IPS-18a (cell line): Measurements from ENCODE around the gene RGCC.
A peak's percentile ranks its signal among the peaks of the same experiment; 100 is the strongest.

ENCODE experiments used
- H3K27ac ChIP-seq: one replicate; pipeline ENCODE4 v1.5.1; 2013; ENCODE audit warnings: low read length
- H3K27me3 ChIP-seq: one replicate; pipeline ENCODE4 v1.6.1; 2013; ENCODE audit warnings: mild to moderate bottlenecking, low read length; ENCODE audit not compliant: control insufficient read depth, insufficient read depth
- H3K36me3 ChIP-seq: one replicate; pipeline ENCODE4 v1.6.1; 2013; ENCODE audit warnings: low read depth, low read length; ENCODE audit not compliant: control insufficient read depth
- H3K4me1 ChIP-seq: one replicate; pipeline ENCODE4 v1.6.1; 2013; ENCODE audit warnings: low read depth, low read length; ENCODE audit not compliant: control insufficient read depth
- H3K4me3 ChIP-seq: one replicate; pipeline ENCODE4 v1.5.1; 2013; ENCODE audit warnings: low read length
- H3K9ac ChIP-seq: one replicate; pipeline ENCODE4 v1.6.1; 2013; ENCODE audit warnings: mild to moderate bottlenecking, low read length, moderate library complexity
- H3K9me3 ChIP-seq: one replicate; pipeline ENCODE4 v1.6.1; 2013; ENCODE audit warnings: low read depth, low read length; ENCODE audit not compliant: control insufficient read depth

Gene RGCC, protein sequence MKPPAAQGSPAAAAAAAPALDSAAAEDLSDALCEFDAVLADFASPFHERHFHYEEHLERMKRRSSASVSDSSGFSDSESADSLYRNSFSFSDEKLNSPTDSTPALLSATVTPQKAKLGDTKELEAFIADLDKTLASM

DNA sequence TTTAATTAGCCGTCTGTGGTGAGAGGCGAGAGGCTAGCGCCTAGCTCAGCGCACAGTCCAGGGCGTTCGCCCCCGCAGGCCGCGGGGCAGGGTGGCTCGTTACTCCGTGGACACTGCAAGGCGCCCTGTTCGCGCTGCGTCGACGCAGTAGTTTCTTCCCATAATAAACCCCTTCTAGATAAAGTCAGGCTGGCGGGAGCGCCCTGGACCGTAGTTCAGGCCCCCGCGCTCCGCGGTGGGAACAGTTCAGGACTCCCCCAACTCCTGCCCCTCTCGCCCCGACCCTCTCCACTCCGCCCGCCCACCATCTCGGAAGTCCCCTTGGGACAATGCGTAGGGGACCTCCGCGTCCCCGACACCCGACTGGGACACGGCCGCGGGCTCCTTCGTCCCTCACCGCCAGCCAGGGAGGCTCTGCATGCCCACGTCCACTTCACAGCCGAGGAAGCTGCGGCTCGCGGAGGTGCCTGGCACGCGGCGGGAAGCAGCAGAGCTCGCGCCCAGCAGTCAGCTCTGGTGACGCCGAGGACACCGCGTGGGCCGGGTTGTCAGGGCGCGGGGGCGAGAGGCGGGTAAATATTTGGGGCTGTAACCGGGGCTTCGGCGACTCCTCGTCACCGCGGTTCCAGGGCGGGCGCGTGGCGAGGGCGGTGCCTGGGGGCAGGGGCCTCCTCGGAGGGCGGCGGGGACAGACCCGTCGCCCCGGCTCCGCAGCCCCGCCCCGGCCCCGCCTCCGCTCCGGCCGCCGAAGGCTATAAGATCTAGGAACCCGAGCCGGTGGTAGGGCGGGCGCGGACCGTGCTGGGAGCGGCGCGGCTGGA lies at the start of gene RGCC:
Gene RGCC (plus strand): TSS at position 783 of the 821 bp plus-strand sequence. CDS start 158 bp downstream, outside the sequence.
- Histone ChIP-seq H3K27ac (no peak within 1 kb of the TSS), H3K9me3 (no peaks in the 10 kb centered on the region), H3K9ac (no peak within 1 kb of the TSS), H3K4me1 (no peaks in the 10 kb centered on the region), H3K36me3 (no peaks in the 10 kb centered on the region), H3K4me3 (peak within 1 kb of the TSS; percentile 54), H3K27me3 (peaks cover 74% of the 10 kb centered on the region)

DNA sequence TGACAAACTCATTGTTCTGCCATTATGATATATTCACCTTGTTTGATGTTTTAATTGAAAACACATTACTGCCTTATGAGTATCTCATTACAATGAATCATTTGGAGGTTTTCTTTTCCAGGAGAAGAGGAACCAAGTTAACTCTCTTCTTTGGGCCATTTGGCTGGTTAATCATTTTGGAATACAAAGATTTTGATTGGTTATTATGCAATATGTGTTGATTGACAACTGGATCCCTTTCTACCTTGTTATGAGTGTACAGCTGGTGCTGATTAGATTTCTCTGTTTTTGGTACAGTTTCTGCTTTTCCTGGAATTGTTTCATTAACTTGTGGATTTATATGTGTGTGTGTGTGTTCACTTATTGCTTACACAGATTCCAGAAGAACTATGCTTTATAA lies 49.2 kb upstream of the RGCC start:
- no peaks in the 10 kb centered on the region for H3K36me3 ChIP-seq
- no peak overlapping the region for H3K27ac ChIP-seq
- H3K4me1 ChIP-seq, result peaks cover 3% of the 10 kb centered on the region
- H3K9ac ChIP-seq, result no peak overlapping the region
- H3K27me3 ChIP-seq, result no peaks in the 10 kb centered on the region
- H3K4me3 ChIP-seq, result no peak overlapping the region
- H3K9me3 ChIP-seq, result no peaks in the 10 kb centered on the region

DNA sequence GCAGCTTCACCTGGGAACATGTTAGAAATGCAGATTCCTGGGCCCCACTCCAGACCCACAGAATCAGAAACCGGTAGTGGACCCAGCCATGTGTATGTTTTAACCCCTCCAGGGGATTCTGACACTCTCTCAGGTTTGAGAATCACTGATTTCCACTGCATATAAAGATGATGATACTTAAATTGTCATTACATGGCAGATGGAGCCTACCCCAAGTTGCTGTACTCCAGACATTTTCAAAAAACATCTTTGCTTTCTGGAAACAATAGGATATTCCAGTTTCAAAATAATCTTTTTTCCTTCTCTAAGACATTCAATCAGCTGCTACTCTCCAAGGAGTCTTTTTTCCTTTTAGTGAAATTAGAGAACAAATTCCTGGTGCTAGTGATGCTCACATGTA lies 48.6 kb upstream of the RGCC start:
- Histone ChIP-seq H3K9ac (no peak overlapping the region), H3K36me3 (no peaks in the 10 kb centered on the region), H3K4me1 (peaks cover 3% of the 10 kb centered on the region), H3K27ac (no peak overlapping the region), H3K4me3 (no peak overlapping the region), H3K9me3 (no peaks in the 10 kb centered on the region), H3K27me3 (no peaks in the 10 kb centered on the region)

DNA sequence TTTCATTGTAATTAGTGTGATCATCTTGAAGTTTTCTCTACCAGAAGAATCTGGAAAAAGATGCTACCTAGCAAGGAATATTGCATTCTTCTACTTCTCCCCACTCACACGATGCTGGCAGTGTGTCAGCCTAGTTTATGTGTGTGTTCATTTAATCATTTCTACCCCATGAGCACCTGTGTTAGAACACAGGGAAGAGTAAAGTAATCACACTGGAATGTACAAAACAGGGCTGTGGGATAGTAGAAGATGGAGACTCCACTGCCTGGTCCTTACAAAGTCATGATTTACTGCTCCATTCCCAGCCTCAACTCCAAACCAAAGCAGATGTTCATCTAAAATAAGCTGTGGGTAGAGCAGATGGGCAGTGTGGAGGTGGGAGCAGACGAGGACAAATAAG lies 47.7 kb upstream of the RGCC start:
- no peak overlapping the region for H3K9ac ChIP-seq
- no peaks in the 10 kb centered on the region for H3K36me3 ChIP-seq
- H3K4me3 ChIP-seq, result no peak overlapping the region
- no peak overlapping the region for H3K27ac ChIP-seq
- H3K9me3 ChIP-seq, result no peaks in the 10 kb centered on the region
- H3K4me1 ChIP-seq, result peaks cover 3% of the 10 kb centered on the region
- H3K27me3 ChIP-seq, result no peaks in the 10 kb centered on the region

DNA sequence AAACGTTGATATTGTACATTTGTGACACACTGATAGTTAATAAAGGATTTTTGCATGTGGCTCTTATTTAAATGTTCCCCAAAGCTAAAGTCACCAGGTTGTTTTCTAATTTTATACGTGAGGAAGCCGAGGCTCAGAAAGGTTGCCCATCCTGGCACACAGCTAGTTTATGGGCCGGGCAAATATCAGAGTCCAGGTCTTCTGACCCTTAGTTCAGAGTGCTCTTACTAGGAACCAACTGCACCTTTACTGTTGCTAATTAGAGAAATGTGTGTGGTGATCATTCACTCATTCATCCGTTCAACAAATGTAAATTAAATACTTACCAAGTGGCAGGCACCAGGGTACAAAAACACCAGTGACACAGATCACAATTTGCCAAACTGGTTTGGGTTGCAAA lies 46.3 kb upstream of the RGCC start:
- Histone ChIP-seq H3K4me1 (no peaks in the 10 kb centered on the region), H3K27me3 (no peaks in the 10 kb centered on the region), H3K27ac (no peak overlapping the region), H3K4me3 (no peak overlapping the region), H3K36me3 (no peaks in the 10 kb centered on the region), H3K9ac (no peak overlapping the region), H3K9me3 (no peaks in the 10 kb centered on the region)

DNA sequence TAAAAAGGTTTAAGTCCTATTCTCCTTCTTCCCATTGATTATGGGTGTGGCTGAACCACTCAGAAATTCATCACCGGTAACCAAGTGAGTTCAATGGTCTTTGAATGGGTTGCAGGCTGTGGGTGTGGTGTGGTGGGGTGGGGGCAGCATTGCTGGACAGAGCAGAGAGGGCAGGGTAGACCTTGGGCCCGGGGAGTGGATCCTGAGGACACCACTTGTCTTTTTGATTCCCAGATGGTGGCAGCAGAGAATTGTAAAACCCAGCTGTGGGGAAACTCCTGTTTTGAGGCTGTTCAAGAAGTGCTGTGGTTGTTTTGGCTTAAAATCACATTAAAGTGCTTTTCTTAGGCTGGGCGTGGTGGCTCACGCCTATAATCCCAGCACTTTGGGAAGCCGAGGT lies 45.8 kb upstream of the RGCC start:
- Histone ChIP-seq H3K36me3 (no peaks in the 10 kb centered on the region), H3K27ac (no peak overlapping the region), H3K9ac (no peak overlapping the region), H3K9me3 (no peaks in the 10 kb centered on the region), H3K27me3 (no peaks in the 10 kb centered on the region), H3K4me1 (no peaks in the 10 kb centered on the region), H3K4me3 (no peak overlapping the region)

DNA sequence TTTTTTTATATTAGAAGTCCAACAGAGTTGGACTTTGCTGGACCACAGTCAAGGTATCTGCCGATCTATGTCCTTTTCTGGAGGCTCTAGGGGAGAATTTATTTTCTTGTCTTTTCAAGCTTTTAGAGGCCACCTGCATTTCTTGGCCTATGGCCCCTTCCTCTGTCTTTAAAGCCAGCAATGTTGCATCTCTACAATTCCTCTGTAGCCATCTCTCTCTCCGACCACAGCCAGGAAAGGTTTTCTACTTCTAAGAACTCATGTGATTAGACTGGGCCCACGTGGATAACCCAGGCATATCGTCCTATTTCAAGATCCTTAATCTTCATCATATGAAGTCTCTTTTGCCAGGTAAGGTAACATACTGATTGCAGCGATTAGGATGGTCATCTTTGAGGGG lies 43.5 kb upstream of the RGCC start:
- Histone ChIP-seq H3K4me1 (no peaks in the 10 kb centered on the region), H3K36me3 (no peaks in the 10 kb centered on the region), H3K4me3 (no peak overlapping the region)

DNA sequence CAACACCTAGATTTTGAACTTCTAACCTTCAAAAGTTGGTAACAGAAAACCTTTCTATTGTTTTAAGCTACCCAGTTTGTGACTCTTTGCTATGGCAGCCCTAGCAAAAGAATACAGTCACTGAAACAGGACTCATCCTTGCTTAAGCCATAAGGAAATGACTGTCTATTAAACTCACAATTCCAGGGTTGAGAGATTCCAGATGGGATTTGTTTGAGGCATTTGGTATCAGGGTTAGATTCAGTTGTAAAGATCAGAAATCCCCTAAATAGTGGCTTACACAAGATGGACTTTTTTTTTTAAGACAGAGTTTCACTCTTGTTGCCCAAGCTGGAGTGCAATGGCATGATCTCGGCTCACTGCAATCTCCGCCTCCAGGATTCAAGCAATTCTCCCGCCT lies 41.1 kb upstream of the RGCC start:
- Histone ChIP-seq H3K9me3 (no peaks in the 10 kb centered on the region), H3K27ac (no peak overlapping the region), H3K9ac (no peak overlapping the region), H3K36me3 (no peaks in the 10 kb centered on the region), H3K27me3 (no peaks in the 10 kb centered on the region), H3K4me1 (no peaks in the 10 kb centered on the region), H3K4me3 (no peak overlapping the region)

More for the DNA sequence above, 43.5 kb upstream of the RGCC start:
- no peak overlapping the region for H3K27ac ChIP-seq
- H3K27me3 ChIP-seq, result no peaks in the 10 kb centered on the region
- no peak overlapping the region for H3K9ac ChIP-seq
- H3K9me3 ChIP-seq, result no peaks in the 10 kb centered on the region

DNA sequence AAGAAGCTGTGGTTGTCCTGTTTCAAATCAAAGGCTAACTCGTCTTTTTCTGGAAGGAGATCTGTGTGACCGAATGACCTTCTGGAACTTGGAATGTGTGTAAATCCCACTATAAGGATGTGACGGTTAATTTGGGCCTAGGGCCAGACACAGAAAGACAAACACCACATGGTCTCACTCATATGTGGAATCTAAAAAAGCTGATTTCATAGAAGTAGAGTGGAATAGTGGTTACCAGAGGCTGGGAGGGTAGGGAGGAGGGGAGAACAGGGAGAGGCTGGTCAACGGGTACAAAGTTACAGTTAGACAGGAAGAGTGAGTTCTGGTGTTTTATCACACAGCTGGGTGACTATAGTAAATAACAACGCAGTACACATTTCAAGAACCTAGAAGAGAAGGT lies 39.3 kb upstream of the RGCC start:
- Histone ChIP-seq H3K4me1 (no peaks in the 10 kb centered on the region), H3K27ac (no peak overlapping the region), H3K9ac (no peak overlapping the region), H3K27me3 (no peaks in the 10 kb centered on the region), H3K36me3 (no peaks in the 10 kb centered on the region), H3K4me3 (no peak overlapping the region), H3K9me3 (no peaks in the 10 kb centered on the region)

DNA sequence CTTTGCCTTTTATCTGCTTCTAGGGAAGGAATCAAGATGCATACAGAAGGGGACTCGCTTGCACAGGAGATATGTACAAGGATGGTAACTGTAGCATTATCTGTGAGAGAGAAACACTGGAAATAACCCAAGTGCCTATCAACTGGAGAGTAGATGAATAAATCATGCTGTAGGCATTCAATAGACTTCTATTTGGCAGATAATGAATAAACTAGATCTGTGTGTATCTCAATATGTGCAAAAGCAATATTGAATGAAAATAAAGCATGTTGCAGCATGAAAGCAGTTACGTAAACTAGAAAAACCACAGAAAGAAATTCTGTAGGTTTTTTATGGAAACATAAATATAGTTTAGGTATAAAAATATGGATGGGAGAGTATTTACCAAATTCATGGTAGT lies 38.6 kb upstream of the RGCC start:
- H3K4me1 ChIP-seq, result no peaks in the 10 kb centered on the region
- no peaks in the 10 kb centered on the region for H3K36me3 ChIP-seq
- no peaks in the 10 kb centered on the region for H3K27me3 ChIP-seq
- no peak overlapping the region for H3K27ac ChIP-seq
- H3K9me3 ChIP-seq, result no peaks in the 10 kb centered on the region
- no peak overlapping the region for H3K9ac ChIP-seq
- no peak overlapping the region for H3K4me3 ChIP-seq

DNA sequence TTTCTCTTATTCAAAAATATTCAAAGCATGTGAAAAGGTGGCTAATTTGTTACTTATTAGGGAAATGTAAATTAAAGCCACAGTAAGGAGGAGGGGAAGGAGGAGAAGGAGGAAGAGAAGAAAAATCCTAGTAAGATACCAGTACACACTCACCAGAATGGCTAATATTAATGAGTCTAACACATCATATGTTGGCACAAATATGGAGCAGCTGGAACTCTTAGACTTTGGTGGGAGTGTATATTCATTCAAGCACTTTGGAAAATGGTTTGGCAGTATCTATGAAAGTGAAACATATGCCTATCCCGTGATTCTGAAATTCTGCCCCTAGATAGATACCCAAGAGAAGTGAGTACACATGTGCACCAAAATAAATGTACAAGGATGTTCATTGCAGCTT lies 38.1 kb upstream of the RGCC start:
- Histone ChIP-seq H3K4me3 (no peak overlapping the region), H3K36me3 (no peaks in the 10 kb centered on the region), H3K9me3 (no peaks in the 10 kb centered on the region), H3K27ac (no peak overlapping the region), H3K27me3 (no peaks in the 10 kb centered on the region), H3K4me1 (no peaks in the 10 kb centered on the region), H3K9ac (no peak overlapping the region)

DNA sequence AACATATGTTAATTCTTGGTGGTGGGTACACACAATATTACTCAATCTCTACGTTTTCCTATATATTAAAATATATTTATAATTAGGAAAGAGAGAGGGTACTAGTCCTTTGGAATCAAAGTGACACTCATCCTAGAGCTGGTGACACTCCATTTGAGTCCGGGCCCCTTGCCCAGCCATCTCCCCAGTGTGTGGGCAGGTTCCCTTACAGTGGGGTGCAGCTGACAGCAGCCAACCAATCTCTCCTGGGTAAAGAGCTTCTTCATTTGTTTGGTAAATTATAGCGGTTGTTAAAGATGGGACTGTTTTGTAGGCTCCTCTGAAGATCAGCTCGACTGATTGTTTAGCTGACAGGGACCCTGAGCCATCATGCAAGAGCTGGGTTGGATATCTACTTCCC lies 37.2 kb upstream of the RGCC start:
- H3K4me3 ChIP-seq, result no peak overlapping the region
- H3K36me3 ChIP-seq, result no peaks in the 10 kb centered on the region
- H3K4me1 ChIP-seq, result no peaks in the 10 kb centered on the region
- no peak overlapping the region for H3K9ac ChIP-seq
- no peaks in the 10 kb centered on the region for H3K27me3 ChIP-seq
- no peaks in the 10 kb centered on the region for H3K9me3 ChIP-seq
- H3K27ac ChIP-seq, result no peak overlapping the region
